ENCODE results near the gene KCNE1. TPM values are rescaled to one million over a fixed set of nuclear protein-coding genes. Genes with fewer than 3 reads are reported as not detected.
A peak's percentile ranks its signal among the peaks of the same experiment; 100 is the strongest.

Gene KCNE1
- total and polyA plus RNA-seq, 2 experiments from 2014 or later = 0.48 to 1.1 TPM

DNA sequence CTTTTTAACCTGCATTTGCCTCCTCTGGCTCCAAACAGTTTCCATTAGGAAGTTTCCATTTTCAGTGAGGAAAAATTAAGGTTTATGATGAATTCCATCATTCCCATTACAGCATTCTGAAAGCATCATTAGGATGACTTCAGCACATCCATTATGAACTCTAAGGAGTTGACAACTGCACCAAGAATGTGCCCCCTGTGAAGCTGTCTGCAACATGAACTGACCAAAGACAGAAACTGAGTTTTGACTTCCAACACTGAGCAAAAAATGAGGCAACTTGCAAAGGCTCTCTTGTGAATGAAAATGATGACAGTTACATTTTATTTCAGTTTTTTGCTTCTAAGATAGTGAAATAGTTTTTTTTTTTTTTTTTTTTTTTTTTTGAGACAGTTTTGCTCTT lies 18.3 kb upstream of the KCNE1 start:
- TF ChIP-seq EZH2phosphoT487 (IDR thresholded peaks at IDR 0.05; ENCODE audit: low read depth, severe bottlenecking, unreplicated experiment) (no peak), EZH2 (IDR thresholded peaks at IDR 0.05; ENCODE audit: borderline replicate concordance) (no peak)
- Histone ChIP-seq H3K79me2 (peaks cover 5% of the 10 kb centered on the region), H3K4me2 (no peak overlapping the region), H3K4me3 (no peak overlapping the region), H3K36me3 (replicated peaks; ENCODE audit: insufficient read depth, low read depth) (no peaks in the 10 kb centered on the region), H3K9me2 (replicated peaks; ENCODE audit: insufficient read depth) (no peaks in the 10 kb centered on the region), H4K20me1 (ENCODE audit: insufficient read depth, poor library complexity, severe bottlenecking) (no peaks in the 10 kb centered on the region), H3K4me1 (ENCODE audit: insufficient read depth) (peaks cover 11% of the 10 kb centered on the region), H3K27me3 (no peaks in the 10 kb centered on the region), H3K9me3 (ENCODE audit: low read depth) (no peaks in the 10 kb centered on the region), H2AFZ (no peak overlapping the region), H3K27ac (no peak overlapping the region)
- DNase-seq (ENCODE audit: low spot score) = no peak

DNA sequence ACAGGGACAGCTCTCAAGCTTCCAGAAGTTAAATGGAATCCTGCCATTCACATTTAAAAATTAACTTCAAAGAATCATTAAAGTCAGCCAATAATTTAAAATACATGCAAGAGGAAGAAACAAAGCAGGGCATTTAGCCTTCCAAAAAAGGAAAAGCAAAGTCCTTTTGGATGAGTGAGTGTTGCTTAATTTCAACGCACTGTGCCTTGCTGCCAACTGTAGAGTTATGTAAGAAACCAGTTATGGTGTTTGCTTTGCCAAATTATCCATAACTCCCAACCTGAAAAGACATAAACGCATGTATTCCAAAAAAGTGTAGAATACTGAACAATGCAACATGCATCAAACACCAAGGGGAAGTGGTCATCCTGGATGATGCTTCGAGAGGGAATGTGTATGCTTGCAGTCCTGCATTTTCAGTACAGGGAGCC lies 16.1 kb upstream of the KCNE1 start:
- Histone ChIP-seq H3K79me2 (peaks cover 5% of the 10 kb centered on the region), H4K20me1 (ENCODE audit: insufficient read depth, poor library complexity, severe bottlenecking) (no peaks in the 10 kb centered on the region), H2AFZ (no peak overlapping the region), H3K27ac (peak overlapping the region; percentile 93), H3K4me2 (no peak overlapping the region), H3K4me3 (no peak overlapping the region), H3K27me3 (no peaks in the 10 kb centered on the region), H3K9me3 (ENCODE audit: low read depth) (no peaks in the 10 kb centered on the region), H3K9me2 (replicated peaks; ENCODE audit: insufficient read depth) (no peaks in the 10 kb centered on the region), H3K4me1 (ENCODE audit: insufficient read depth) (peaks cover 30% of the 10 kb centered on the region), H3K36me3 (replicated peaks; ENCODE audit: insufficient read depth, low read depth) (no peaks in the 10 kb centered on the region)
- WGBS (ENCODE audit: low lambda C conversion rate, missing lambda C conversion rate) = 95% methylated on average over 3 of the region's 3 CpGs
- DNase-seq (ENCODE audit: low spot score) = no peak
- TF ChIP-seq EZH2 (IDR thresholded peaks at IDR 0.05; ENCODE audit: borderline replicate concordance) (no peak), EZH2phosphoT487 (IDR thresholded peaks at IDR 0.05; ENCODE audit: low read depth, severe bottlenecking, unreplicated experiment) (no peak)
- TF ChIP-seq, protein P1, sequence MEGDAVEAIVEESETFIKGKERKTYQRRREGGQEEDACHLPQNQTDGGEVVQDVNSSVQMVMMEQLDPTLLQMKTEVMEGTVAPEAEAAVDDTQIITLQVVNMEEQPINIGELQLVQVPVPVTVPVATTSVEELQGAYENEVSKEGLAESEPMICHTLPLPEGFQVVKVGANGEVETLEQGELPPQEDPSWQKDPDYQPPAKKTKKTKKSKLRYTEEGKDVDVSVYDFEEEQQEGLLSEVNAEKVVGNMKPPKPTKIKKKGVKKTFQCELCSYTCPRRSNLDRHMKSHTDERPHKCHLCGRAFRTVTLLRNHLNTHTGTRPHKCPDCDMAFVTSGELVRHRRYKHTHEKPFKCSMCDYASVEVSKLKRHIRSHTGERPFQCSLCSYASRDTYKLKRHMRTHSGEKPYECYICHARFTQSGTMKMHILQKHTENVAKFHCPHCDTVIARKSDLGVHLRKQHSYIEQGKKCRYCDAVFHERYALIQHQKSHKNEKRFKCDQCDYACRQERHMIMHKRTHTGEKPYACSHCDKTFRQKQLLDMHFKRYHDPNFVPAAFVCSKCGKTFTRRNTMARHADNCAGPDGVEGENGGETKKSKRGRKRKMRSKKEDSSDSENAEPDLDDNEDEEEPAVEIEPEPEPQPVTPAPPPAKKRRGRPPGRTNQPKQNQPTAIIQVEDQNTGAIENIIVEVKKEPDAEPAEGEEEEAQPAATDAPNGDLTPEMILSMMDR (IDR thresholded peaks at IDR 0.05; ENCODE audit: poor library complexity) = no peak

DNA sequence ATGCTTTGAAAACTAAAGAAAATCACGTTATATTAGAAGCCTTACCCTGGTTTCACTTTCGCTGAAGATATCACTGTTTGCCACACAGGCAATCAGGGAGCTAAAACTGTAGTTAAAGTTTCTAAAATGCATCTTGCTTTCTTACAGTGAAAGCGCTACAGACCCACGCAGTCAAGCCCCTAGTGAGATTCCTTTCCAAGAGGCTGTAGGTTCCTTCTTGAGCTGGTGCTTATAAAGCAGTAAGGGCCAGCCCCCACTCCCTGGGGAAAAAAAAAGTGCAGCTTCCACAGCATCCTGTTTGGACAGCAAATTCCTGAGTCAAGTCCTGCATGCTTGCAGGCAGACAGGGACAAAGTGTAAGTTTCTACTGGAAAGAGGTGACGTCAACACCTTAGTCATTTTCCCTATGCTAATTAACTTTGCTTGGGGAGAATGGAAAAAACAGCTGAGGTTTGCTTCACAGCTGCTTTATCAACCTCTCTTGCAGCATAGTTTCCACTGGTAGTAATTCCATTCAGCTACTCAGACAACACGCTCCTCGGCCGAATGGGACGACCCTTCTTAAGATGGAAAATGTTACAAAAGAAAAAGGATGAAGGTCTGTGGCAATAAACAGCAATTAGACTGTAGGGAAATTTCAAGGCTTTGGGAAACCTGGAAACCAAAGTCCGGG lies 14.7 kb upstream of the KCNE1 start:
- no peaks in the 10 kb centered on the region for H4K20me1 ChIP-seq (ENCODE audit: insufficient read depth, poor library complexity, severe bottlenecking)
- no peaks in the 10 kb centered on the region for H3K9me2 ChIP-seq (replicated peaks; ENCODE audit: insufficient read depth)
- no peaks in the 10 kb centered on the region for H3K9me3 ChIP-seq (ENCODE audit: low read depth)
- no peaks in the 10 kb centered on the region for H3K36me3 ChIP-seq (replicated peaks; ENCODE audit: insufficient read depth, low read depth)
- H3K27me3 ChIP-seq = no peaks in the 10 kb centered on the region
- WGBS (ENCODE audit: low lambda C conversion rate, missing lambda C conversion rate) = 14% methylated on average over 10 of the region's 10 CpGs
- peak overlapping the region; percentile 7 for H3K4me3 ChIP-seq
- peak overlapping the region; percentile 75 for H3K4me2 ChIP-seq
- H2AFZ ChIP-seq = no peak overlapping the region
- peak overlapping the region; percentile 96 for H3K27ac ChIP-seq
- peak; percentile 96 for DNase-seq (ENCODE audit: low spot score)
- peaks cover 39% of the 10 kb centered on the region for H3K4me1 ChIP-seq (ENCODE audit: insufficient read depth)
- peaks cover 5% of the 10 kb centered on the region for H3K79me2 ChIP-seq
- TF ChIP-seq, protein P1 (IDR thresholded peaks at IDR 0.05; ENCODE audit: poor library complexity) = no peak

DNA sequence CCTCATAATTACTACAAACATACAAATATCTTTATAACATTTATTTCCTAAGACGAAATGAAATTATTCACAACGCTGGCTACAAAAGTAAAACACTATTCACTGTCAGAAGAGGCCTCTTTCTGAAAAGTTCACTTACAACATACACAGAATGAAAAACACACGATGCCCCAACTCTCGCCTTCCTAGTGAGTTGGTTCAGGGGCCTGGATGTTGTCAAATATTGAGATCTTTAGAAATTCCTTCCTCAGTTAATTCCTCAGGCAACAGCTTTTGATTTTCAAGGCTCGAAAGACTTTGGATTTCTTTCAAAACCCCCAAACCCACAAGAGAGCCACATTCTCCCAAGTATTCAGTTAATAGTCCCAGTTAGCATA lies 14.2 kb upstream of the KCNE1 start:
- Histone ChIP-seq H3K27me3 (no peaks in the 10 kb centered on the region), H3K9me2 (replicated peaks; ENCODE audit: insufficient read depth) (no peaks in the 10 kb centered on the region), H4K20me1 (ENCODE audit: insufficient read depth, poor library complexity, severe bottlenecking) (no peaks in the 10 kb centered on the region), H3K36me3 (replicated peaks; ENCODE audit: insufficient read depth, low read depth) (no peaks in the 10 kb centered on the region), H3K27ac (peak overlapping the region; percentile 96), H3K9me3 (ENCODE audit: low read depth) (no peaks in the 10 kb centered on the region), H3K79me2 (peaks cover 5% of the 10 kb centered on the region), H3K4me1 (ENCODE audit: insufficient read depth) (peaks cover 39% of the 10 kb centered on the region), H3K4me3 (peak overlapping the region; percentile 7), H2AFZ (no peak overlapping the region), H3K4me2 (peak overlapping the region; percentile 75)
- no peak for DNase-seq (ENCODE audit: low spot score)
- 31% methylated on average over 5 of the region's 5 CpGs for WGBS (ENCODE audit: low lambda C conversion rate, missing lambda C conversion rate)
- TF ChIP-seq EZH2phosphoT487 (IDR thresholded peaks at IDR 0.05; ENCODE audit: low read depth, severe bottlenecking, unreplicated experiment) (no peak), EZH2 (IDR thresholded peaks at IDR 0.05; ENCODE audit: borderline replicate concordance) (no peak)
- TF ChIP-seq, protein P1 (IDR thresholded peaks at IDR 0.05; ENCODE audit: poor library complexity) = no peak

All from hepatocyte (in vitro differentiated cells).